Vagina (tissue), 2 donors: ENCODE data around the gene PPP1R9B. TPM values are rescaled to one million over a fixed set of nuclear protein-coding genes. Genes with fewer than 3 reads are reported as not detected.

Experiments
- DNase-seq, 2 donors: peaks; one replicate each; pipeline ENCODE4 v3.0.0-alpha.2; 2017; ENCODE audit errors: extremely low spot score in 2 of 2
- H3K27ac ChIP-seq: fragments of 200-600 bp; sonication (generic); one replicate; pipeline ENCODE4 v1.5.1; 2019
- H3K27me3 ChIP-seq: fragments of 200-600 bp; sonication (generic); one replicate; pipeline ENCODE4 v1.5.1; 2019
- H3K36me3 ChIP-seq, 2 donors: fragments of 200-600 bp; sonication (generic); one replicate each; pipeline ENCODE4 v1.5.1; 2017 to 2019
- H3K4me1 ChIP-seq: fragments of 200-600 bp; sonication (generic); one replicate; pipeline ENCODE4 v1.5.1; 2019
- H3K4me3 ChIP-seq, 2 donors: fragments of 200-600 bp; sonication (generic); 1 replicate in 1 of 2; 2 replicates in 1 of 2; pipeline ENCODE4 v1.5.1; 2016 to 2019
- H3K9me3 ChIP-seq: fragments of 200-600 bp; sonication (generic); one replicate; pipeline ENCODE4 v1.5.1; 2019
- CTCF ChIP-seq, 3 experiments: fragments of 450-650 bp in 2 of 3; fragments of 200-600 bp in 1 of 3; sonication (generic) in 1 of 3; IDR thresholded peaks; one replicate each; pipeline ENCODE4 v1.5.1; 2017 to 2019; ENCODE audit warnings: antibody characterized with exemption in 3 of 3, mild to moderate bottlenecking in 2 of 3, moderate library complexity in 2 of 3
- POLR2A ChIP-seq, 2 donors: fragments of 450-650 bp; IDR thresholded peaks; one replicate each; pipeline ENCODE4 v1.6.1; 2017; ENCODE audit warnings: antibody characterized with exemption in 2 of 2, mild to moderate bottlenecking in 2 of 2, moderate library complexity in 2 of 2
- POLR2AphosphoS5 ChIP-seq, 2 donors: sonication (generic); formaldehyde crosslinking; IDR thresholded peaks; one replicate each; pipeline ENCODE4 v1.9.0; 2017; ENCODE audit warnings: antibody characterized with exemption in 2 of 2, mild to moderate bottlenecking in 2 of 2, low read depth in 1 of 2; ENCODE audit not compliant: insufficient read depth in 1 of 2
- intact Hi-C: fragments of 100-400 bp; cut with DNase I; formaldehyde crosslinking; loops from one replicate; pipeline ENCODE4 v1.15.1; 2023
- total RNA-seq: library from RNA; depleted of rRNA; stranded (reverse); fragments of >200 nt; gene quantifications from one replicate; pipeline ENCODE4 v1.2.3, GENCODE V29; 2016

Gene PPP1R9B
- total RNA-seq, 1 donor from 2014 or later, result 37.6 TPM

GRCh38 chr17:50149091-50149416, 1.4 kb downstream of the PPP1R9B start:
- H3K4me1 ChIP-seq, result peaks cover 74% of the 10 kb centered on the region

GRCh38 chr17:50148226-50149090, 2.0 kb downstream of the PPP1R9B start:
- TF ChIP-seq POLR2A (IDR thresholded peaks at IDR 0.05) (no peak), CTCF (IDR thresholded peaks at IDR 0.05) (no peak), POLR2AphosphoS5 (IDR thresholded peaks at IDR 0.05; ENCODE audit: insufficient read depth in 1 of 2, low read depth in 1 of 2) (peak in 1 of 2 donors; percentile 47)
- intact Hi-C loops, result no loop called here

More at GRCh38 chr17:50149091-50149416, 1.4 kb downstream of the PPP1R9B start:
- Histone ChIP-seq H3K27ac (peak overlapping the region; percentile 81), H3K27me3 (no peaks in the 10 kb centered on the region), H3K36me3 (peaks cover 0 to 12% of the 10 kb centered on the region in 2 donors), H3K9me3 (no peaks in the 10 kb centered on the region), H3K4me3 (peak overlapping the region; percentile 70 to 87)
- DNase-seq, result no peak
- TF ChIP-seq CTCF (IDR thresholded peaks at IDR 0.05) (no peak), POLR2AphosphoS5 (IDR thresholded peaks at IDR 0.05; ENCODE audit: insufficient read depth in 1 of 2, low read depth in 1 of 2) (no peak), POLR2A (IDR thresholded peaks at IDR 0.05) (no peak)
- intact Hi-C loops, result no loop called here

GRCh38 chr17:50147841-50148225, 2.6 kb downstream of the PPP1R9B start:
- no peak for DNase-seq
- H3K27ac ChIP-seq, result peak overlapping the region; percentile 81
- H3K4me3 ChIP-seq, result peak overlapping the region; percentile 70 to 87
- TF ChIP-seq POLR2A (IDR thresholded peaks at IDR 0.05), result no peak
- TF ChIP-seq POLR2AphosphoS5 (IDR thresholded peaks at IDR 0.05; ENCODE audit: insufficient read depth in 1 of 2, low read depth in 1 of 2), result no peak
- no peak for TF ChIP-seq CTCF (IDR thresholded peaks at IDR 0.05)
- peaks cover 72% of the 10 kb centered on the region for H3K4me1 ChIP-seq
- intact Hi-C loops, result no loop called here
- H3K27me3 ChIP-seq, result no peaks in the 10 kb centered on the region
- no peaks in the 10 kb centered on the region for H3K9me3 ChIP-seq
- peaks cover 0 to 24% of the 10 kb centered on the region in 2 donors for H3K36me3 ChIP-seq

More at GRCh38 chr17:50148226-50149090, 2.0 kb downstream of the PPP1R9B start:
- Histone ChIP-seq H3K27me3 (no peaks in the 10 kb centered on the region), H3K27ac (peak overlapping the region; percentile 81), H3K4me1 (peaks cover 72% of the 10 kb centered on the region), H3K4me3 (peak overlapping the region; percentile 70 to 87), H3K36me3 (peaks cover 0 to 18% of the 10 kb centered on the region in 2 donors), H3K9me3 (no peaks in the 10 kb centered on the region)
- no peak for DNase-seq

GRCh38 chr17:50146927-50147665, 3.4 kb downstream of the PPP1R9B start:
- no peaks in the 10 kb centered on the region for H3K27me3 ChIP-seq
- TF ChIP-seq POLR2AphosphoS5 (IDR thresholded peaks at IDR 0.05; ENCODE audit: insufficient read depth in 1 of 2, low read depth in 1 of 2), result no peak
- peak overlapping the region; percentile 70 to 87 for H3K4me3 ChIP-seq
- peaks cover 0 to 32% of the 10 kb centered on the region in 2 donors for H3K36me3 ChIP-seq
- no peaks in the 10 kb centered on the region for H3K9me3 ChIP-seq
- intact Hi-C loops, result no loop called here
- H3K4me1 ChIP-seq, result peaks cover 72% of the 10 kb centered on the region
- peak overlapping the region; percentile 81 for H3K27ac ChIP-seq
- no peak for DNase-seq

GRCh38 chr17:50146230-50146926, 4.1 kb downstream of the PPP1R9B start:
- Histone ChIP-seq H3K27ac (peak overlapping the region; percentile 81), H3K4me3 (peak overlapping the region; percentile 70 to 87), H3K27me3 (no peaks in the 10 kb centered on the region), H3K9me3 (no peaks in the 10 kb centered on the region), H3K36me3 (peaks cover 0 to 38% of the 10 kb centered on the region in 2 donors), H3K4me1 (peaks cover 74% of the 10 kb centered on the region)
- no peak for DNase-seq
- intact Hi-C loops, result no loop called here
- TF ChIP-seq POLR2A (IDR thresholded peaks at IDR 0.05) (no peak), CTCF (IDR thresholded peaks at IDR 0.05) (no peak), POLR2AphosphoS5 (IDR thresholded peaks at IDR 0.05; ENCODE audit: insufficient read depth in 1 of 2, low read depth in 1 of 2) (no peak)
